ENCODE measurements around the gene ARTN. TPM values are rescaled to one million over a fixed set of nuclear protein-coding genes. Genes with fewer than 3 reads are reported as not detected.

The ARTN gene
- total and polyA plus RNA-seq, 2 experiments from 2014 or later: 6.7 to 35.7 TPM

GRCh38 chr1:43971336-43971980 lies 37.9 kb downstream of the ARTN start:
- H3K9me3 Mint-ChIP-seq: no peaks in the 10 kb centered on the region
- no peaks in the 10 kb centered on the region for H3K27me3 ChIP-seq (ENCODE audit: insufficient read depth)
- ATAC-seq (no peak), DNase-seq (ENCODE audit: low spot score) (no peak)
- peak overlapping the region; percentile 99 for H3K4me3 Mint-ChIP-seq
- peaks cover 25% of the 10 kb centered on the region for H3K4me1 Mint-ChIP-seq
- H3K4me2 ChIP-seq: no peak overlapping the region
- peaks cover 47% of the 10 kb centered on the region for H3K36me3 Mint-ChIP-seq (ENCODE audit: low read depth)
- H3K79me2 ChIP-seq (replicated peaks; ENCODE audit: insufficient read depth): peaks cover 17% of the 10 kb centered on the region
- peaks cover 13% of the 10 kb centered on the region; the same call in 1 of the 2 replicates for H3F3A ChIP-seq (replicated peaks; ENCODE audit: low read depth)
- H2AFZ ChIP-seq: no peak overlapping the region
- H3K9me2 ChIP-seq (ENCODE audit: insufficient read depth): no peaks in the 10 kb centered on the region
- no peak overlapping the region for H3K27ac Mint-ChIP-seq
- peaks cover 13% of the 10 kb centered on the region for H4K20me1 ChIP-seq (replicated peaks; ENCODE audit: insufficient read depth)
- H3K27me3 Mint-ChIP-seq (ENCODE audit: insufficient read depth, low read depth, poor library complexity): peaks cover 17% of the 10 kb centered on the region
- no peak for TF ChIP-seq ZNF331 (CRISPR knock-in tag; IDR thresholded peaks at IDR 0.05; ENCODE audit: low read depth)
- TF ChIP-seq ZNF114 (CRISPR knock-in tag; IDR thresholded peaks at IDR 0.05): no peak
- no peak for TF ChIP-seq ZNF462 (CRISPR knock-in tag; IDR thresholded peaks at IDR 0.05)
- TF ChIP-seq REST (IDR thresholded peaks at IDR 0.05; ENCODE audit: unreplicated experiment): no peak
- H3K36me3 ChIP-seq (ENCODE audit: insufficient read depth): no peaks in the 10 kb centered on the region
- H3K4me1 ChIP-seq (ENCODE audit: insufficient read depth): peaks cover 25% of the 10 kb centered on the region
- H3K4me3 ChIP-seq: no peak overlapping the region; the same call in 1 of the 2 replicates
- no peak overlapping the region for H3K27ac ChIP-seq (ENCODE audit: low read depth)

Measured in GM23338 (cell line).